ENCODE data around the gene AKNA. TPM values are rescaled to one million over a fixed set of nuclear protein-coding genes. Genes with fewer than 3 reads are reported as not detected.

Gene AKNA
- polyA plus RNA-seq, 3 donors, result 3.3 to 147 (median 7.3) TPM

DNA sequence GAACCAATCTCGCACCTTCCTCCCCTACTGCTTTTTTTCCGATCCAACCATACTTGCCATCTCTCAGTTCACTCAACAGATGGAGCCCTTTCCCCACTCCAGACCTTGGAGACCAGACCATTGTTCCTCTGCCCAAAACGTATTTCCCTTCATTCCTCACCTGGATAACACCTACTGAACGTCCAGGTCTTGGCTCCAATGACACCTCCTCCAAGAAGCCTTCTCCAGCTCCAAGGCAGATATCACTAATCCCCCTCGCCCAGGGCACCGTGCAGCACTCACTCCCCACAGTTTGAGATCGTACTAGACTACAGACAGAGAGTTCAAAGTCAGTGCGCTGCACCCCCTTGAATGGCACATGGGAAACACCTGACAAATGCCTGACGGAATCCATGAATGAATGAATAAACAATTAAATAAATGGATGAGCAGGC, 47.1 kb upstream of the AKNA start:
- H4K20me1 ChIP-seq (ENCODE audit: insufficient read depth, low read length), result no peaks in the 10 kb centered on the region
- no peak overlapping the region for H3K27ac Mint-ChIP-seq
- H3K27me3 ChIP-seq (ENCODE audit: control insufficient read depth in 2 of 2, insufficient read depth in 2 of 2, low read length in 2 of 2), result no peaks in the 10 kb centered on the region
- WGBS (ENCODE audit: insufficient coverage), result 59% methylated on average over 9 of the region's 9 CpGs
- H3K4me3 ChIP-seq (replicated peaks in 1 of 3; ENCODE audit: low read depth in 2 of 3, low read length in 3 of 3), result no peak overlapping the region
- H3K4me3 Mint-ChIP-seq, result no peak overlapping the region
- peak; percentile 34 for TF ChIP-seq CTCF (IDR thresholded peaks at IDR 0.05)
- H3K79me2 ChIP-seq (ENCODE audit: insufficient read depth, low read length), result no peaks in the 10 kb centered on the region
- no peaks in the 10 kb centered on the region for H3K4me1 Mint-ChIP-seq
- intact Hi-C loops (cut with micrococcal nuclease), result loop anchor here in 1 of 2 donors (10.0 kb wide), 1 partner anchor 220 kb away; the partner anchor contains the start of gene TEX53
- H2AFZ ChIP-seq (ENCODE audit: insufficient read depth, low read depth, low read length, poor library complexity, severe bottlenecking), result no peak overlapping the region
- H3K36me3 Mint-ChIP-seq, result no peaks in the 10 kb centered on the region
- no peaks in the 10 kb centered on the region for H3K9me3 ChIP-seq (replicated peaks in 1 of 2; ENCODE audit: control insufficient read depth in 1 of 2, insufficient read depth in 1 of 2, low read length in 2 of 2)
- H3K9me3 Mint-ChIP-seq, result no peaks in the 10 kb centered on the region
- no peaks in the 10 kb centered on the region for H3K4me1 ChIP-seq (ENCODE audit: control insufficient read depth in 1 of 2, insufficient read depth in 2 of 2, low read length in 2 of 2)
- H3K9ac ChIP-seq (ENCODE audit: insufficient read depth, low read length, poor library complexity, severe bottlenecking), result no peak overlapping the region
- DNase-seq, result peak in 1 of 3 donors; percentile 25
- H3K36me3 ChIP-seq (replicated peaks in 1 of 2; ENCODE audit: control insufficient read depth in 1 of 2, insufficient read depth in 2 of 2, low read length in 2 of 2), result no peaks in the 10 kb centered on the region
- H3K4me2 ChIP-seq (replicated peaks; ENCODE audit: extremely low read depth, low read length, poor library complexity, severe bottlenecking), result no peak overlapping the region
- H3K27ac ChIP-seq (ENCODE audit: low read depth in 1 of 2, low read length in 2 of 2), result no peak overlapping the region
- H3K27me3 Mint-ChIP-seq (ENCODE audit: low read depth in 3 of 3), result peaks cover 0 to 2% (median 0%) of the 10 kb centered on the region in 3 donors

DNA sequence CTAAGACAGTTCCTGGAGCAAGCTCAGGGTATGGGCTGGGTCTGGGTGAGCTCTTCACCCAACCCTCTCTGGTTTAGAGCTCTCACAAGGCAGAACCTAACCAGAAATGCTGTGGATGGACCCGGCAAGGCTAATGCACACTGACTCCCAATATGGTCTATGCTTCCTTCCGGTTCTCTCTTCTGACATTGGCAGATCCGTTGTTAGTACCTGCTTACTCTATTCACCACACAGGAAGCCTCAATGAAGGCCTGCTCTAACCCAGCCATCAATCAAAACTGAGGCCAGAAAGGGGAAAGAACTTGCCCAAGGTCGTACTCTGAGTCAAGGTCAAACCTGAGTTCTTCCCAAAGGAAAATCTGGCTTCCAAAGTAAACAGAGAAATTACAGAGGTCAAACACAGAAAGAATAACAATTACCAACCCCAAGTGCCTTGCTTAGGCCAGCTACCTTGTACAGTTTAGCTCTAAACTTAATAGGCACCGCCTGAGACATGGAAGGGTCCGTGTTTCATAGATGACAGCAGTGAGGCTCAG, 46.0 kb upstream of the AKNA start:
- Mint-ChIP-seq H3K27me3 (ENCODE audit: low read depth in 3 of 3) (peaks cover 0 to 6% (median 0%) of the 10 kb centered on the region in 3 donors), H3K36me3 (no peaks in the 10 kb centered on the region), H3K4me1 (no peaks in the 10 kb centered on the region), H3K9me3 (no peaks in the 10 kb centered on the region), H3K4me3 (no peak overlapping the region), H3K27ac (no peak overlapping the region)
- Histone ChIP-seq H3K27ac (ENCODE audit: low read depth in 1 of 2, low read length in 2 of 2) (no peak overlapping the region), H2AFZ (ENCODE audit: insufficient read depth, low read depth, low read length, poor library complexity, severe bottlenecking) (no peak overlapping the region), H3K79me2 (ENCODE audit: insufficient read depth, low read length) (no peaks in the 10 kb centered on the region), H3K27me3 (ENCODE audit: control insufficient read depth in 2 of 2, insufficient read depth in 2 of 2, low read length in 2 of 2) (no peaks in the 10 kb centered on the region), H4K20me1 (ENCODE audit: insufficient read depth, low read length) (no peaks in the 10 kb centered on the region), H3K36me3 (replicated peaks in 1 of 2; ENCODE audit: control insufficient read depth in 1 of 2, insufficient read depth in 2 of 2, low read length in 2 of 2) (no peaks in the 10 kb centered on the region), H3K9ac (ENCODE audit: insufficient read depth, low read length, poor library complexity, severe bottlenecking) (no peak overlapping the region), H3K4me3 (replicated peaks in 1 of 3; ENCODE audit: low read depth in 2 of 3, low read length in 3 of 3) (no peak overlapping the region), H3K4me1 (ENCODE audit: control insufficient read depth in 1 of 2, insufficient read depth in 2 of 2, low read length in 2 of 2) (no peaks in the 10 kb centered on the region), H3K4me2 (replicated peaks; ENCODE audit: extremely low read depth, low read length, poor library complexity, severe bottlenecking) (no peak overlapping the region), H3K9me3 (replicated peaks in 1 of 2; ENCODE audit: control insufficient read depth in 1 of 2, insufficient read depth in 1 of 2, low read length in 2 of 2) (no peaks in the 10 kb centered on the region)
- no peak for TF ChIP-seq CTCF (IDR thresholded peaks at IDR 0.05)
- intact Hi-C loops (cut with micrococcal nuclease), result loop anchor here in 1 of 2 donors (10.0 kb wide), 1 partner anchor 221 kb away; the partner anchor contains the start of gene TEX53
- WGBS (ENCODE audit: insufficient coverage), result 6% methylated on average over 3 of the region's 6 CpGs
- DNase-seq, result no peak
